DOHH2 (cell line): Measurements from ENCODE around the gene ORAI3.

ENCODE experiments used
- EZH2phosphoT487 ChIP-seq: fragments of 200-600 bp; sonication (generic); IDR thresholded peaks from 2 replicates; pipeline ENCODE4 v1.6.1; 2017; ENCODE audit warnings: borderline replicate concordance, mild to moderate bottlenecking, antibody characterized with exemption, low read length, moderate library complexity, mixed read lengths
- TF ChIP-seq, protein P1 (sequence below): fragments of 200-600 bp; sonication (generic); IDR thresholded peaks from one replicate; pipeline ENCODE4 v1.5.1; 2014; ENCODE audit warnings: antibody characterized with exemption, mild to moderate bottlenecking, low read depth, low read length; ENCODE audit not compliant: poor library complexity, severe bottlenecking

DNA sequence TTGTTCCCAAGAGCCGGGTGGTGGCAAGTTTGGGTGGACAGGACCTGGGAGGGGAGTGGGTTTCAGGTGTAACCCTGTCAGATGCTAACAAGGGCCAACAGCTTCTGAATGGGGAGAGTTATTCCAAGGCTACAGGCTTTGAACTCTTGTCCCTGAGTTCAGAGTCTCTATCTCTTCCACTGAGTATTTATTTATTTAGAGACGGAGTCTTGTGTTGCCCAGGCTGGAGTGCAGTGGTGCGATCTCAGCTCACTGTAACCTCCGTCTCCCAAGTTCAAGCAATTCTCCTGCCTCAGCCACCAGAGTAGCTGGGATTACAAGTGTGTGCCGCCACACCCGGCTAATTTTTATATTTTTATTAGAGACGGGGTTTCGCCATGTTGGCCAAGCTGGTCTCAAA, 6.1 kb downstream of the ORAI3 start:
- TF ChIP-seq, protein P1, sequence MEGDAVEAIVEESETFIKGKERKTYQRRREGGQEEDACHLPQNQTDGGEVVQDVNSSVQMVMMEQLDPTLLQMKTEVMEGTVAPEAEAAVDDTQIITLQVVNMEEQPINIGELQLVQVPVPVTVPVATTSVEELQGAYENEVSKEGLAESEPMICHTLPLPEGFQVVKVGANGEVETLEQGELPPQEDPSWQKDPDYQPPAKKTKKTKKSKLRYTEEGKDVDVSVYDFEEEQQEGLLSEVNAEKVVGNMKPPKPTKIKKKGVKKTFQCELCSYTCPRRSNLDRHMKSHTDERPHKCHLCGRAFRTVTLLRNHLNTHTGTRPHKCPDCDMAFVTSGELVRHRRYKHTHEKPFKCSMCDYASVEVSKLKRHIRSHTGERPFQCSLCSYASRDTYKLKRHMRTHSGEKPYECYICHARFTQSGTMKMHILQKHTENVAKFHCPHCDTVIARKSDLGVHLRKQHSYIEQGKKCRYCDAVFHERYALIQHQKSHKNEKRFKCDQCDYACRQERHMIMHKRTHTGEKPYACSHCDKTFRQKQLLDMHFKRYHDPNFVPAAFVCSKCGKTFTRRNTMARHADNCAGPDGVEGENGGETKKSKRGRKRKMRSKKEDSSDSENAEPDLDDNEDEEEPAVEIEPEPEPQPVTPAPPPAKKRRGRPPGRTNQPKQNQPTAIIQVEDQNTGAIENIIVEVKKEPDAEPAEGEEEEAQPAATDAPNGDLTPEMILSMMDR, result no peak
- no peak for TF ChIP-seq EZH2phosphoT487
